Panc1 (cell line): ENCODE measurements around the gene DLK2. TPM values are rescaled to one million over a fixed set of nuclear protein-coding genes. Genes with fewer than 3 reads are reported as not detected.

Experiments used
- ATAC-seq: fragments of 200-7000 bp; cut with Tn5 transposase; 2 replicates; pipeline ENCODE4 v1.9.1; 2020; ENCODE audit warnings: mild to moderate bottlenecking, moderate library complexity
- BruUV-seq: library from RNA; stranded (reverse); fragments of 400-500 nt; replicated peaks from 2 replicates; lab custom pipeline; 2021; lab: Mats Ljungman, UMichigan
- CTCF ChIA-PET: fragments of 300-600 bp; sonication (Branson Sonifier 250); formaldehyde crosslinking; loops from one replicate; lab custom pipeline; 2022; ENCODE audit warnings: antibody characterized with exemption; lab: Charles Lee
- POLR2A ChIA-PET: fragments of 300-600 bp; sonication (Branson Sonifier 250); formaldehyde crosslinking; loops from one replicate; lab custom pipeline; 2022; ENCODE audit warnings: antibody characterized with exemption; lab: Charles Lee
- DNase-seq: peaks from one replicate; pipeline ENCODE4 v3.0.0-alpha.2; 2010; ENCODE audit warnings: low read depth, low spot score
- H3K27ac ChIP-seq: 2 replicates; pipeline ENCODE4 v1.5.1; 2011; ENCODE audit warnings: mild to moderate bottlenecking, low read length, inconsistent platforms
- H3K27me3 ChIP-seq: fragments of 200-500 bp; sonication (Bioruptor generic); 2 replicates; pipeline ENCODE4 v1.6.0; 2014; ENCODE audit warnings: low read length, inconsistent platforms; ENCODE audit not compliant: control insufficient read depth, insufficient read depth
- H3K36me3 ChIP-seq: fragments of 200-500 bp; sonication (Bioruptor generic); 2 replicates; pipeline ENCODE4 v1.5.1; 2014; ENCODE audit warnings: inconsistent platforms, mild to moderate bottlenecking, low read length, moderate library complexity; ENCODE audit not compliant: control insufficient read depth, insufficient read depth
- H3K4me1 ChIP-seq: 2 replicates; pipeline ENCODE4 v1.5.1; 2011; ENCODE audit warnings: inconsistent platforms, mild to moderate bottlenecking, low read length, moderate library complexity; ENCODE audit not compliant: control insufficient read depth, insufficient read depth
- H3K4me3 ChIP-seq, 2 experiments: 2 replicates each; pipeline ENCODE4 v1.5.1; 2011 to 2012; ENCODE audit warnings: low read depth in 2 of 2, low read length in 2 of 2, mild to moderate bottlenecking in 2 of 2, inconsistent platforms in 1 of 2, moderate library complexity in 1 of 2
- H3K9me3 ChIP-seq: fragments of 200-500 bp; sonication (Bioruptor generic); 2 replicates; pipeline ENCODE4 v1.5.1; 2014; ENCODE audit warnings: low read depth, mild to moderate bottlenecking, inconsistent platforms, low read length, moderate library complexity; ENCODE audit not compliant: control insufficient read depth, insufficient read depth
- CTCF ChIP-seq: fragments of 450-650 bp; IDR thresholded peaks from 2 replicates; pipeline ENCODE4 v1.5.1; 2017; ENCODE audit warnings: mild to moderate bottlenecking
- POLR2AphosphoS5 ChIP-seq: IDR thresholded peaks from 2 replicates; pipeline ENCODE4 v1.6.1; 2012; ENCODE audit warnings: mild to moderate bottlenecking, low read depth, low read length, moderate library complexity
- REST ChIP-seq, 2 experiments: IDR thresholded peaks; 2 replicates each; pipeline ENCODE4 v1.6.1; 2011 to 2012; ENCODE audit warnings: low read depth in 2 of 2, control low read depth in 1 of 2, low read length in 1 of 2, mild to moderate bottlenecking in 1 of 2, moderate library complexity in 1 of 2; ENCODE audit not compliant: insufficient read depth in 1 of 2
- SIN3A ChIP-seq: IDR thresholded peaks from 2 replicates; pipeline ENCODE4 v1.6.1; 2012; ENCODE audit warnings: low read depth, mild to moderate bottlenecking, low read length, moderate library complexity, borderline replicate concordance; ENCODE audit not compliant: insufficient read depth
- TCF7L2 ChIP-seq: IDR thresholded peaks from 2 replicates; pipeline ENCODE4 v1.6.1; 2011; ENCODE audit warnings: mild to moderate bottlenecking, low read depth, low read length, inconsistent platforms
- in situ Hi-C: cut with HindIII; loops from 2 replicates; pipeline ENCODE4 v1.10.0; 2016; ENCODE audit warnings: low sequenced_read_pairs, low pct_unique_long_range_greater_than_20kb
- intact Hi-C: fragments of 100-400 bp; cut with micrococcal nuclease; formaldehyde crosslinking; loops from one replicate; pipeline ENCODE4 v1.10.0; 2022; ENCODE audit not compliant: unreplicated experiment
- total RNA-seq: library from RNA; stranded (reverse); gene quantifications from one replicate; pipeline ENCODE4 v1.2.1, GENCODE V29; 2021; ENCODE audit not compliant: unreplicated experiment

Gene DLK2
- total RNA-seq, 1 experiment from 2014 or later: 19.1 TPM

- Histone ChIP-seq H3K27me3 (no peaks in the 10 kb centered on the region), H3K4me1 (no peaks in the 10 kb centered on the region), H3K36me3 (no peaks in the 10 kb centered on the region; the same call in 1 of the 2 replicates), H3K27ac (no peak overlapping the region), H3K4me3 (no peak overlapping the region), H3K9me3 (no peaks in the 10 kb centered on the region)
- intact Hi-C loops: no loop called here
- ChIA-PET CTCF (no interaction called here), POLR2A (no interaction called here)
- TF ChIP-seq POLR2AphosphoS5 (no peak), TCF7L2 (no peak), REST (IDR thresholded peaks at IDR 0.05; ENCODE audit: insufficient read depth in 1 of 2, low read depth in 2 of 2, low read length in 1 of 2) (no peak), CTCF (no peak), SIN3A (no peak)
- in situ Hi-C loops: no loop called here
- BruUV-seq: no TSS peak
- DNase-seq (no peak), ATAC-seq (no peak)
Measured at GRCh38 chr6:43434943-43435342, 20.4 kb downstream of the DLK2 start.

- POLR2A ChIA-PET: no interaction called here
- intact Hi-C loops: no loop called here
- TF ChIP-seq POLR2AphosphoS5 (no peak), TCF7L2 (no peak), CTCF (no peak)
- no peak for ATAC-seq
- no peaks in the 10 kb centered on the region for H3K4me1 ChIP-seq
- DNase-seq: no peak
- no TSS peak for BruUV-seq
- no peaks in the 10 kb centered on the region for H3K27me3 ChIP-seq
- H3K9me3 ChIP-seq: no peaks in the 10 kb centered on the region
- H3K36me3 ChIP-seq: no peaks in the 10 kb centered on the region; the same call in 1 of the 2 replicates
- H3K27ac ChIP-seq: no peak overlapping the region
- CTCF ChIA-PET: interaction anchor here (0.6 kb wide), 1 partner anchor 43 kb away, joined by 8 read pairs; the partner anchor contains the start of gene TJAP1
- no peak overlapping the region for H3K4me3 ChIP-seq
- in situ Hi-C loops: no loop called here
Measured at GRCh38 chr6:43434001-43434840, 21.1 kb downstream of the DLK2 start.
